Muscle of back (tissue), 11 donors: ENCODE data around the gene DIP2C. TPM values are rescaled to one million over a fixed set of nuclear protein-coding genes. Genes with fewer than 3 reads are reported as not detected.
"Not testable (repeated sequence)": the region's sequence is repeated elsewhere in the genome, so short reads cannot be mapped to it uniquely, and the experiment has no call there.

Experiments
- DNase-seq, 3 donors: peaks; one replicate each; pipeline versions ENCODE4 v3.0.0 to v3.0.0-alpha.2; 2013
- polyA plus RNA-seq, 10 donors: library from polyadenylated mRNA; unstranded; fragments of 120-200 nt; gene quantifications; one replicate each; pipeline ENCODE4 v1.2.1, GENCODE V29; 2013; ENCODE audit not compliant: insufficient read length in 10 of 10

Gene DIP2C
- polyA plus RNA-seq, 10 donors: 23.3 to 30.9 (median 25.9) TPM

DNA sequence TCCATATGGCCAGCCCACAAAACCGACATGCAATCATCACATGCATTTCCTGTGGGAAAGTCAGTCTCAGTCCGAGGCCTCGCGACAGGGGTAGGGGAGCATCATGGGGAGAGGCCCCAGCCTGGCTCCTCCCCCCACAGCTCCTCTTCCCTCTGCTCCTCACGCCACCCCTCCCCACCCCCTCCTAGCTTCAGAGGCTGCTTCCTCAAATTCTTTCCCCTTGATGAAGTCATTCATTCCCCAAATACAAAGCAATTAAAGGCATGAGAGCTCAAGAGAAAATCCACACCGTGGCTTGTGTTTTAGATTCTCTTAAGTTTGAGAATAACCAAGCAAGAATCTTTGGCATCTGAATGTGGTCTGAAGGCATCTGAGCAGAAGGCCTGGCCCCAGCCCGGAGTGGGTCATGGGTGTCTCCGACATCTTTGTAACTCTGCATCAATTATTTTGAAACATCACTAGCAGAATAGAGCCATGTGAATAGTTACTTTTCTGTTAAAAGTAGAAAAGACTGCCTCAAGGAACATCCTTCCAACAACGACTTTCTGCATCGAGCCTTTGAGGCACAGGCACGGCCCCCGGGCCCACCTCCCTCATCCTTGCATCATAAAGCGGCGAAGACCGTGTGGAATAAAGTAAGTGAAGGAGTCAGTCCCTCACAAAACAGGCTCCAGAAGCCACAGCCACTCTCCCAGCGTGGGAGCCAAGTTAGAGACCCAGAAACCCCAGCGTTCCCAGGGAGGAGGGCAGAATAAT, 90.9 kb downstream of the DIP2C start:
- DNase-seq: peak in 1 of 3 donors; percentile 97

DNA sequence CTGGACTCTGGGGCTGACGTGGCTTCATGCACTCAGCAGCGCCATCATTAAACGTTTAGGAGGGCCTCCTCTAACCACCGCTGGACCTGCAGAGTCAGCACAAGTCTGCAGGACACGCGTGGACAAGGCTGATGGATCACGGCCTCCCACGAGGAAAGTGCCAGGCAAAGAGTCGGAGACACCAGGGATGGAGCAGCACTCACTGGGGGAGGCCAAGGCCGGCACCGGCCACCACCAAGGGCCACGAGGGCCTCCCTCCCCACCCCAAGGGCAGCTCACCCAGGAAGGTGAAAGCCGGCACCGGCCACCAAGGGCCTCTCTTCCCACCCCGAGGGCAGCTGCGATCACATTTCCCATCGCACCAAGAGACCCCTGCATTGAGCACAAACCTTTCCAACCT, 91.5 kb downstream of the DIP2C start:
- DNase-seq: no peak

- no peak for DNase-seq
These were observed 92.6 kb downstream of the DIP2C start for GRCh38 chr10:596725-597345.

DNA sequence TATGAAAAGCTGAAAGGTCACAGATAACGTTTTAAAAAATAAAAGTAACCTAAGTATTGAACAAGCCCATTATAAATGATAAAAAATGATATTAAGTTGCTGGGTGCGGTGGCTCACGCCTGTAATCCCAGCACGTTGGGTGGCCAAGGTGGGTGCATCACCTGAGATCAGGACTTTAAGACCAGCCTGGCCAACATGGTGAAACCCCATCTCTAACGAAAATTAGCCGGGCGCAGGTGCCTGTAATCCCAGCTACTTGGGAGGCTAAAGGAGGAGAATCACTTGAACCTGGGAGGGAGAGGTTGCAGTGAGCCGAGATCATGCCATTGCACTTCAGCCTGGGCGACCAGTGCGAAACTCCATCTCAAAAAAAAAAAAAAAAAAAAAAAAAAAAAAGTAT, 93.3 kb downstream of the DIP2C start:
- DNase-seq: not testable (repeated sequence)

DNA sequence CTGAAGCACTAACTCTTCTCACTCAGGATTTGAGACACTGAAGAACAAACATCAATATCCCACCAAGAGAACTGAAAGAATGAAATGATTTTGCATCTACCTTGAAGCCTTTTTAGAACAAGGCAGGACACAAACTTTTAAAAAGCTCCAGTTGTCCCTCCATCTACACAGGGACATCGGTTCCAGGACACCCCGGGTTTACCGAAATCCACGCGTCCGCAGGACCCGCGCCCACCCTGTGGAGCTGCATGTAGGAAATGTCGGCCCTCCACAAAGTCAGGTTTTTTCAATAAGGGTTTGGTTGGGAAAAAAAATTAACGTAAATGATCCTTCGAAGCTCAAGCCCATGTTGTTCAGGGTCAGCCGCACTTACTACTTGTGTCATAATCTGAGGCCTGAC, 94.0 kb downstream of the DIP2C start:
- DNase-seq: no peak

DNA sequence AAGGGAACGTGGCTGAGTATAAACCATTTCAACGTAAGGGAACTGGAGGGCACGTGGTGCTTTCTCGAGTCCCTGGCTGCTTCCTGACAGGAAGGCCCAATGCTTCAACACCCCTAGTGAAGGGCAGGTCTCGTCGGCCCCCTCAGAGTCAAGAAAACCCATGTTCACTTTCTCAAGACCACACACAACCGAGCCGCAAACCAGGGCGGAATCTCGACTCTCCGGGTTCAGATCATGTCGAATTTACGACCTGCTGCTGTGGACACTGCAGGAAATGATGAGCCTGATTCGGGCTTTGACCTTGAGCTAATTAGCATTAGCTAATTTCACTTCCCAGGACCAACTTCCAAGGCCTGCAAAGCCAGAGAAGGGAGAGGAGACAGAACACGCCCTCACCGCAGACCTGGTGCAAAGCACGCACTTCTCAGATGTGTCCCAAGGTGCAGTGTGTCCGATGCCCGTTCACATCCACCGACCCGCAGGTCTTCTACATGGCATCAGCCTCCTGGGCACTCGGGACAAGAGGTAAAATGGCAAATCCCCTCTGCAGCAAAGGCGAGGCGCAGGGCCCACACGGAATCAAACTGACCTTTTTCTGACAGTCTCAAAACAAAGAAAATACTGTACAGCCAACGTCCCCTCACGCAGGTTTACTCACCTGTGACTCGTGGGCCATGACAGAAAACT, 94.7 kb downstream of the DIP2C start:
- no peak for DNase-seq

DNA sequence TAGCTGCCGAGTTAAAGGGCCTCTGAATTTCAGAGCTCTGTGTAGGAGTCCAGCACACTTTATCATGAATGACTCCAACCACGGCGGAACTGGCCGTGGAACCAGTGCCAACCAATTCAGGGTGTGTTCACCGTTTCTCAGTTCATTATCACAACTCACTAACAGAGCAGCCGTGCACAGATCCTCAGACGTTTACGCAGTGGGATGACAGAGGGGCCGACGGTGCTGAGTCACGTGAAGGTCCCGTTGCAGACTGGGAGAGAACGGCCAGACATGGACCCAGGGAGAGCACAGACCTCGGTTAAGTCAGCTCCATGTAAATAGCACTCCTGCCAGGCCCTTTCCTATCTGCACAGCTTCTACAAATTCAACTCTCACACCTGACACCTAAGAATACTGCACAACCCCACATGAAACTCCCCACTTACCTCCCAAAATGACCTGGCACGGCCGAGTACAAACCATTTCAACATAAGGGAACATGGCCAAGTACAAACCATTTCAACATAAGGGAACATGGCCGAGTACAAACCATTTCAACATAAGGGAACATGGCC, 95.5 kb downstream of the DIP2C start:
- no peak for DNase-seq

DNA sequence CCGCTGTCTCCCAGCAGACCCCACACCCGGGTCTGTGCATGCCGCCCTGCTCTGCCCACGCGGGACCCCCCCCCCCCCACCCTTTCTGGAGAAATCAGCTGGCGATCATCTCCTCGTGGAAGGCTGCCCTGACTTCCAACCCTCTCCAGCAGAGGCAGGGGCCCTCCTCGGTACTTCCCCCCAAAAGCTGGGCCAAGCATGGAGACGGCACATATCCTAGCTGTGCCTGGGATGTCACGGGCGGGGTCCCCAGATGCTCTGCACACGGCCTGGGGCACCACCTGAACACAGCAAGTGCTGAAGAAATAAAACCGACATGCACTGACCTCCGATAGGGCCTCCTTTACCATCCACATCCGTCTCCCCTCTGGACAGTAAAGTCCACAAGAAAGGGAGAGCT, 96.0 kb downstream of the DIP2C start:
- DNase-seq: no peak

GRCh38 chr10:593016-593415, 96.5 kb downstream of the DIP2C start:
- no peak for DNase-seq

DNA sequence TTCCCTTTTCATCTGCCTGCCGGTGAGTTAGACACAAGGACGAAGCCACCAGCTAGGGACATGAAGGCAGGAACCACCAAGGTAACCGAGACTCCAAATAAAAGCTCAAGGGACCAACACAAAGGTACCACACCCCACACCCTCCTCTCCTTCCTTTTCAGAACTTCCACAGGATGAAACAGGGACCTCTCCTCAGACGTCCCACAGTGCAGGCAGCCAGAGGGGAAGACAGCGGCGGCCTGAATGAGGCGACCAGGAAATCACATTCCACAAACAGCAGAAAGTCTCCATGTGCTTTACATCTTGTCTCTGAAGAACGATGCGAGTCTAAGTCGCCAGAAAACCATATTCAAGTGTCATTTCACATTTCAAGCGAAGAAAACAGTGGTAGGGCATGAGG, 97.8 kb downstream of the DIP2C start:
- no peak for DNase-seq

GRCh38 chr10:590721-591120, 98.7 kb downstream of the DIP2C start:
- DNase-seq: no peak

GRCh38 chr10:589961-590680, 99.3 kb downstream of the DIP2C start:
- no peak for DNase-seq

DNA sequence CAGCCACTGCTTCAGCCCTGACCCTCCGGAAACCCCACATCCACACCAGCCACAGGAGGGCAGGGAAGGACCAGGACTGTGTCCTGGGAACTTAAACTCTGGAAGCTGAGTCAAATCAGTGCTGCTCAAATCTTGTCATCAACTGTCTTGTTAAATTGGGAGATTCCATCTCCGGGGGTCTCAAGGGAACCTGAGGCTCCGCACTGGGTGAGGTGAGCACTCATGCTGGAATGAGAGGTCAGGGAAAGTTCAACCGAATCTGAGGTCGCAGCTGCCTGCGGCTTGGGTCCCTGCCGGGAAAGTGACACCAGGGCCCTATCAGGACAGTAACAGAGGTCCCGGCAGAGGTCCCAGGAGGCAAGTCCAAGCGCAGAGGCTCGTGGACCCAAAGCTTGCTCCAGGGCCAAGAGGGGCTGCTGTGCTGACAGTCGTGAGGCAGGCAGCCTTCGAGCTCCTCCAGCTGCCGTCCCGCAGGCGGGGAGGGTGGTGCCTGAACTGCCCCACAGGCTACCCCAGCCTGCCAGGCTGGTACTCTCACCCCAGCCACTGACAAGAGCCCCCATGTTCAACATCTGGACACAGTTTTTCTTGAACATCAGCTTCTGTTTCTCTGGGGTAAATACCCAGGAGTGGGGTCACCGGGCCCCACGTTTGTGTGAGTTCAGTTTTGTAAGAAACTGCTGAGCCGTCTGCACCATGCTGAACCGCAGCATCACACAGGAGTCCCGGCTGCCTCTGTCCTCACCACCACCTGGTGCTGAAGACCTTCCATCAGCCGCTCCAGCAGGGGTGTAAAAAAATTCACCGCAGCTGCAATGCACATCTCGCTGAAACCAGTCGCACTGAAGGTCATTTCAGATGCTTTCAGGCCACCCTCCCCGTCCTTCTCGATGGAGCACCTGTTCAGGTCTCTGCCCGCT, 101.0 kb downstream of the DIP2C start:
- peak in 1 of 3 donors; percentile 55 for DNase-seq

GRCh38 chr10:586716-587115, 102.8 kb downstream of the DIP2C start:
- no peak for DNase-seq

DNA sequence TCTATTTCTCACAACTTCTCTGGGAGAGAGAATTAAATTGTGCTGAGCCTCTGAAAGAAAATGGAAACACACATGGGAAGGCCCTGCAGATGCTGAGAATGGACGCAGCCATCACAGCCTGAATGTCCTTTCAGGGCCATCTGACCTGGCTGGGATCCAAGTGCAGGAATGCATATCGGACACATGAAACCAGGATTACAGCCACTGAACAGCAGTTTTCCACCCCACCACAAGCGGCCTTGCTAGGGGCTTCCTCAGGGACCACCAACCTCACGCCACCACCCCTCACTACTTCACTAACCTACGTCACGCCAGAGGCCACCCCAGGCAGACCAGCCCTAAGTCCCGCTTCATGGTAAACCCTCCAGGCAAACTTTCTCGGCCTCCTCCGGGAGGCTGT, 103.3 kb downstream of the DIP2C start:
- DNase-seq: peak in 1 of 3 donors; percentile 41

DNA sequence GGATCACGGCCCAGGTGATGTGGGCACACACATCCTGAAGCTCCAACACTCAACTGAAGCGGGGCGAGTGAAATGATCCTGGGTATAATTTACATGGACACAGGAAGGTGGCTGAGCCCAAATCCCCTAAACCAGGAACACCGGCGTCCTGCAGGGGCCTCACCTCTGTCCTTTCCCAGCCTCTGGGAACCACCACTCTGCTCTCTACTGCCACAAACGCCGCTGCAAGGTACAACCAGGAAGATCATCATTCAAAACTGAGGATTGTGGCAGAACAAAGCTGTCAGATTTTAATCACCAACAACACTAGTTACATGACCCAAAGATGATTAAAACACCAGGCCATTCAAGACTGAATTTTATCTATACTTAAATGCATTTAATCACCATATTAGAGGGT, 104.0 kb downstream of the DIP2C start:
- DNase-seq: no peak

GRCh38 chr10:584497-585290, 104.8 kb downstream of the DIP2C start:
- DNase-seq: not testable (repeated sequence)

- no peak for DNase-seq
These were observed 106.0 kb downstream of the DIP2C start for GRCh38 chr10:583433-583832.

GRCh38 chr10:581776-582330, 107.6 kb downstream of the DIP2C start:
- DNase-seq: no peak

DNA sequence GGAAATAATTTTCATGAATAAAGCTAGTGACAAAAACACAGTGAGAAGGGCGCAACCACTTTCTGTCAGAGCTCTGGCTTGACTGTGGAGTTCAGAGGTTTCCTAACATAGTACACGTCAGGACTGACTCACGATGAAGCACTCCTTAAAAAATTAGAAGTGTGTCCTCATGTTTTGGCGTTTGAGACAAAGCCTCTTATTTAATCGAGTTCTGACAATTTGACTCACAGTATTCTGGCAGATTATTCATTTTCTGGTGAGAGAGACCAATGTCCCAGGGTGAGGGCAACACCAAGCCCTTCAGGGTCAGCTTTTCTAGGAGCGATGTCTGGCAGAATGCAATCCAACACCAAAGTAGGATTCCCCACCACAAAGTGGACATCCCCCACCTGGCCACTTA, 108.7 kb downstream of the DIP2C start:
- DNase-seq: peak in 1 of 3 donors; percentile 48
